HG03108 (cell line): ENCODE measurements around the gene ABCG1.

Experiments
- ATAC-seq: cut with Tn5 transposase; IDR thresholded peaks from one replicate; pipeline ENCODE4 v1.9.1; 2021; ENCODE audit warnings: moderate library complexity; ENCODE audit not compliant: unreplicated experiment

Gene ABCG1

GRCh38 chr21:42231756-42232155, 12.8 kb downstream of the ABCG1 start:
- no peak for ATAC-seq

- ATAC-seq, result no peak
Measured at GRCh38 chr21:42232176-42232825, 13.4 kb downstream of the ABCG1 start.

GRCh38 chr21:42233067-42233961, 14.4 kb downstream of the ABCG1 start:
- ATAC-seq, result peak; percentile 32

- no peak for ATAC-seq
Measured at GRCh38 chr21:42234041-42234440, 15.1 kb downstream of the ABCG1 start.

GRCh38 chr21:42234464-42235241, 15.7 kb downstream of the ABCG1 start:
- ATAC-seq, result peak; percentile 18

- no peak for ATAC-seq
Measured at GRCh38 chr21:42235593-42235992, 16.7 kb downstream of the ABCG1 start.

- ATAC-seq, result no peak
Measured at GRCh38 chr21:42236014-42236413, 17.1 kb downstream of the ABCG1 start.

- no peak for ATAC-seq
Measured at GRCh38 chr21:42236693-42237092, 17.8 kb downstream of the ABCG1 start.

- ATAC-seq, result no peak
Measured at GRCh38 chr21:42237161-42237560, 18.2 kb downstream of the ABCG1 start.

- ATAC-seq, result no peak
Measured at GRCh38 chr21:42237577-42237976, 18.6 kb downstream of the ABCG1 start.

GRCh38 chr21:42238185-42238934, 19.4 kb downstream of the ABCG1 start:
- ATAC-seq, result no peak

GRCh38 chr21:42239556-42239955, 20.6 kb downstream of the ABCG1 start:
- ATAC-seq, result no peak

GRCh38 chr21:42239973-42240372, 21.0 kb downstream of the ABCG1 start:
- no peak for ATAC-seq

GRCh38 chr21:42242611-42243010, 23.7 kb downstream of the ABCG1 start:
- ATAC-seq, result no peak

- no peak for ATAC-seq
Measured at GRCh38 chr21:42243026-42243425, 24.1 kb downstream of the ABCG1 start.

- no peak for ATAC-seq
Measured at GRCh38 chr21:42245331-42246193, 26.6 kb downstream of the ABCG1 start.

GRCh38 chr21:42247716-42248115, 28.8 kb downstream of the ABCG1 start:
- no peak for ATAC-seq

- no peak for ATAC-seq
Measured at GRCh38 chr21:42248241-42248640, 29.3 kb downstream of the ABCG1 start.

GRCh38 chr21:42248783-42249597, 30.1 kb downstream of the ABCG1 start:
- peak; percentile 79 for ATAC-seq
